ENCODE measurements around the gene PODXL.

GRCh38 chr7:131462059-131462458, 94.4 kb downstream of the PODXL start:
- TF ChIP-seq CTCF (IDR thresholded peaks at IDR 0.05) (no peak), POLR2A (IDR thresholded peaks at IDR 0.05) (no peak)
